Suprapubic skin (tissue), 4 donors: ENCODE data around the gene HDGFL3.

Experiments used
- CTCF ChIP-seq, 2 donors: fragments of 200-600 bp in 1 of 2; fragments of 450-650 bp in 1 of 2; sonication (generic) in 1 of 2; IDR thresholded peaks; one replicate each; pipeline ENCODE4 v1.5.1; 2016 to 2019; ENCODE audit warnings: antibody characterized with exemption in 2 of 2, mild to moderate bottlenecking in 1 of 2, moderate library complexity in 1 of 2
- EP300 ChIP-seq: sonication (generic); formaldehyde crosslinking; IDR thresholded peaks from one replicate; pipeline ENCODE4 v1.6.1; 2017; ENCODE audit warnings: antibody characterized with exemption
- POLR2AphosphoS5 ChIP-seq, 3 donors: sonication (generic); formaldehyde crosslinking; IDR thresholded peaks; one replicate each; pipeline ENCODE4 v1.6.1; 2017; ENCODE audit warnings: antibody characterized with exemption in 3 of 3

GRCh38 chr15:83113881-83114674, 93.5 kb downstream of the HDGFL3 start:
- TF ChIP-seq POLR2AphosphoS5 (IDR thresholded peaks at IDR 0.05) (no peak), CTCF (IDR thresholded peaks at IDR 0.05) (no peak), EP300 (no peak)
